Epithelial cell of esophagus (primary cell): Measurements from ENCODE around the gene CHRDL1.

Source experiments
- DNase-seq: peaks from one replicate; pipeline ENCODE4 v3.0.0; 2010; ENCODE audit warnings: low read depth
- H3K4me3 ChIP-seq: 2 replicates; pipeline ENCODE4 v1.5.1; 2011; ENCODE audit warnings: mild to moderate bottlenecking, low read length, control low read depth
- CTCF ChIP-seq: IDR thresholded peaks from 2 replicates; pipeline ENCODE4 v1.5.1; 2011; ENCODE audit warnings: low read depth, mild to moderate bottlenecking, low read length, control low read depth, inconsistent platforms; ENCODE audit not compliant: insufficient read depth; ENCODE audit errors: missing control alignments

The CHRDL1 gene

GRCh38 chrX:110733166-110733565 lies 62.5 kb downstream of the CHRDL1 start:
- DNase-seq, result no peak
- TF ChIP-seq CTCF, result no peak
- no peak overlapping the region for H3K4me3 ChIP-seq

GRCh38 chrX:110732266-110732665 lies 63.4 kb downstream of the CHRDL1 start:
- DNase-seq, result no peak
- no peak overlapping the region for H3K4me3 ChIP-seq
- TF ChIP-seq CTCF, result no peak

- no peak for DNase-seq
- no peak overlapping the region for H3K4me3 ChIP-seq
- TF ChIP-seq CTCF, result no peak
These were observed 71.8 kb downstream of the CHRDL1 start for GRCh38 chrX:110723844-110724243.

GRCh38 chrX:110722135-110722534 lies 73.5 kb downstream of the CHRDL1 start:
- no peak for DNase-seq
- no peak overlapping the region for H3K4me3 ChIP-seq
- no peak for TF ChIP-seq CTCF

GRCh38 chrX:110713666-110714065 lies 82.0 kb downstream of the CHRDL1 start:
- no peak for DNase-seq
- H3K4me3 ChIP-seq, result no peak overlapping the region
- TF ChIP-seq CTCF, result no peak

- no peak overlapping the region for H3K4me3 ChIP-seq
- TF ChIP-seq CTCF, result no peak
These were observed 89.2 kb downstream of the CHRDL1 start for GRCh38 chrX:110706446-110706845.

GRCh38 chrX:110703641-110704040 lies 92.0 kb downstream of the CHRDL1 start:
- no peak for DNase-seq
- no peak for TF ChIP-seq CTCF
- H3K4me3 ChIP-seq, result no peak overlapping the region

More at GRCh38 chrX:110706446-110706845, 89.2 kb downstream of the CHRDL1 start:
- no peak for DNase-seq
